Skeletal muscle tissue (tissue), 4 donors: Measurements from ENCODE around the gene KIF18A. TPM values are rescaled to one million over a fixed set of nuclear protein-coding genes. Genes with fewer than 3 reads are reported as not detected.
"Not testable (repeated sequence)": the region's sequence is repeated elsewhere in the genome, so short reads cannot be mapped to it uniquely, and the experiment has no call there.

Source experiments
- H3K27ac ChIP-seq: one replicate; pipeline ENCODE4 v1.7.0; 2013; ENCODE audit warnings: mild to moderate bottlenecking, low read depth, low read length, inconsistent platforms
- H3K27me3 ChIP-seq, 3 donors: one replicate each; pipeline ENCODE4 v1.7.0; 2013; ENCODE audit warnings: low read length in 3 of 3; ENCODE audit not compliant: control insufficient read depth in 3 of 3, insufficient read depth in 3 of 3
- H3K36me3 ChIP-seq, 3 donors: one replicate each; pipeline ENCODE4 v1.7.0; 2013; ENCODE audit warnings: low read length in 3 of 3; ENCODE audit not compliant: control insufficient read depth in 3 of 3, insufficient read depth in 3 of 3
- H3K4me1 ChIP-seq, 3 donors: one replicate each; pipeline ENCODE4 v1.7.0; 2013; ENCODE audit warnings: low read length in 3 of 3, mild to moderate bottlenecking in 3 of 3; ENCODE audit not compliant: control insufficient read depth in 3 of 3, insufficient read depth in 3 of 3
- H3K4me3 ChIP-seq, 3 donors: one replicate each; pipeline ENCODE4 v1.7.0; 2013; ENCODE audit warnings: low read length in 3 of 3
- H3K9ac ChIP-seq, 3 donors: one replicate each; pipeline ENCODE4 v1.7.0; 2013; ENCODE audit warnings: low read length in 3 of 3, mild to moderate bottlenecking in 3 of 3, moderate library complexity in 2 of 3, low read depth in 1 of 3
- H3K9me3 ChIP-seq, 3 donors: one replicate each; pipeline ENCODE4 v1.7.0; 2013; ENCODE audit warnings: low read length in 3 of 3; ENCODE audit not compliant: control insufficient read depth in 3 of 3
- total RNA-seq: library from RNA; depleted of rRNA; stranded (reverse); fragments of >200 nt; gene quantifications from one replicate; pipeline ENCODE4 v1.2.3, GENCODE V29; 2014
- donor health status: Osteomylitis.

KIF18A gene
- total RNA-seq, 1 donor from 2014 or later: 4.7 TPM

DNA sequence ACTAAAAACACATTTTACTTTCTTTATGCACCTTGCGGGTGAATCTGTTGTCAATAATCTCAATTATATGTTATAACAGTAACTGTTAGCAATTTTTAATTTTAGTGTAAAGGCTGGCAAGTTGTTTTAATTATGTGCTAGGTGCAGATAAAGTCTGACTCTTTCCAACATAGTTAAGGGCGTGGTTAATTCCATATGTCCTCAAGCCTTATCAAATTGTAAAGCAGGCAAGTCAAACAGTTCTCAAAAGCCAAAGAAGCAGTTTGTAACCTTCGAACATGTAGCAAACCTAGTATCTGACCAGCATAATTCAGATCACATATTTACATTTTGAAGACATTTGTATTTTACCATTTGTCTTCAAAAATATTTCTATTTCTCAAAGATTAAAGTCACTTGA, 29.4 kb upstream of the KIF18A start:
- H3K9me3 ChIP-seq: peaks cover 0 to 3% (median 3%) of the 10 kb centered on the region in 3 donors
- H3K4me3 ChIP-seq: no peak overlapping the region
- H3K27ac ChIP-seq: no peak overlapping the region
- H3K4me1 ChIP-seq: no peaks in the 10 kb centered on the region
- no peaks in the 10 kb centered on the region for H3K27me3 ChIP-seq
- H3K36me3 ChIP-seq: peaks cover 6 to 17% (median 9%) of the 10 kb centered on the region in 3 donors
- H3K9ac ChIP-seq: no peak overlapping the region

DNA sequence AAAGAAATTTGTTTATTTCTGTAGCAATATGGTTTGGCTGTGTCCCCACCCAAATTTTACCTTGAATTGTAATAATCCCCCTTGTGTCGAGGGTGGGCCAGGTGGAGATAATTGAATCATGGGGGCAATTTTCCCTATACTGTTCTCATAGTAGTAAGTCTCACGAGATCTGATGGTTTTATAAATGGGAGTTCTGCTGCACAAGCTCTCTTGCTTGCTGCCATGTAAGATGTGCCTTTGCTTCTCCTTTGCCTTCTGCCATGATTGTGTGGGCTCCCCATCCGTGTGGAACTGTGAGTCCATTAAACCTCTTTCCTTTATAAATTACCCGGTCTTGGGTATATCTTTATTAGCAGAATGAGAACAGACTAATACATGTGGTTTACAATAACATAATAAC, 28.2 kb upstream of the KIF18A start:
- peaks cover 6 to 19% (median 9%) of the 10 kb centered on the region in 3 donors for H3K36me3 ChIP-seq
- H3K27me3 ChIP-seq, H3K27ac ChIP-seq, H3K4me3 ChIP-seq, H3K4me1 ChIP-seq, H3K9me3 ChIP-seq, H3K9ac ChIP-seq: not testable (repeated sequence)

DNA sequence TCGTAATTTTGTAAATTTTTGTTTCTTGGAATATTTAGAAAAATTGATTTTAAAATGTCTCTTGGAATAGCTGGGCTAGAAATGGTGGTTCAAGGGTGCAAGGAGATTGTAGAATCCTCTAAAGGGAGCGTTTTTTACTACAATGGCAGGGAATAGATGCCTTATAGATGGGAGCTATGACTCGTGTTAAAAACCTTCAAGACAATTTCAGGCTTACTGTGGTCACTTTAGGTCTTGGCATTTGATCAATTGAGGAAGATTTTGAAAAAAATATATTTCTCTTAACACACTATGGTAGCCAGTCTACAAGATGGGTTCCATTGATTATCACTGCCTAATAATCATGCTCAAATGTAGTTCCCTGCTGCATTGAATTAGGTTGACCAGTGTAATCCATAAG, 25.2 kb upstream of the KIF18A start:
- H3K9ac ChIP-seq: no peak overlapping the region
- no peak overlapping the region for H3K27ac ChIP-seq
- H3K27me3 ChIP-seq: no peaks in the 10 kb centered on the region
- no peaks in the 10 kb centered on the region for H3K9me3 ChIP-seq
- H3K36me3 ChIP-seq: peaks cover 3 to 8% (median 3%) of the 10 kb centered on the region in 3 donors
- no peaks in the 10 kb centered on the region for H3K4me1 ChIP-seq
- no peak overlapping the region for H3K4me3 ChIP-seq

GRCh38 chr11:28132548-28132947, 24.6 kb upstream of the KIF18A start:
- H3K27ac ChIP-seq: no peak overlapping the region
- no peaks in the 10 kb centered on the region for H3K27me3 ChIP-seq
- no peak overlapping the region for H3K9ac ChIP-seq
- H3K4me3 ChIP-seq: no peak overlapping the region
- no peaks in the 10 kb centered on the region for H3K9me3 ChIP-seq
- H3K4me1 ChIP-seq: no peaks in the 10 kb centered on the region
- H3K36me3 ChIP-seq: peaks cover 3 to 8% (median 3%) of the 10 kb centered on the region in 3 donors

GRCh38 chr11:28123151-28123581, 15.2 kb upstream of the KIF18A start:
- Histone ChIP-seq H3K9me3 (no peaks in the 10 kb centered on the region), H3K36me3 (no peaks in the 10 kb centered on the region), H3K27me3 (no peaks in the 10 kb centered on the region), H3K4me3 (no peak overlapping the region), H3K27ac (no peak overlapping the region), H3K9ac (no peak overlapping the region), H3K4me1 (no peaks in the 10 kb centered on the region)

GRCh38 chr11:28117712-28118111, 9.8 kb upstream of the KIF18A start:
- no peak overlapping the region for H3K4me3 ChIP-seq
- H3K27me3 ChIP-seq: no peaks in the 10 kb centered on the region
- no peaks in the 10 kb centered on the region for H3K4me1 ChIP-seq
- H3K36me3 ChIP-seq: peaks cover 0 to 7% (median 6%) of the 10 kb centered on the region in 3 donors
- no peaks in the 10 kb centered on the region for H3K9me3 ChIP-seq
- no peak overlapping the region for H3K9ac ChIP-seq
- no peak overlapping the region for H3K27ac ChIP-seq

- Histone ChIP-seq H3K4me1 (peaks cover 6 to 10% (median 6%) of the 10 kb centered on the region in 3 donors), H3K27me3 (no peaks in the 10 kb centered on the region), H3K4me3 (no peak overlapping the region), H3K27ac (no peak overlapping the region), H3K36me3 (peaks cover 0 to 7% (median 6%) of the 10 kb centered on the region in 3 donors), H3K9me3 (no peaks in the 10 kb centered on the region), H3K9ac (no peak overlapping the region)
These were observed 6.8 kb upstream of the KIF18A start for GRCh38 chr11:28114731-28115130.

DNA sequence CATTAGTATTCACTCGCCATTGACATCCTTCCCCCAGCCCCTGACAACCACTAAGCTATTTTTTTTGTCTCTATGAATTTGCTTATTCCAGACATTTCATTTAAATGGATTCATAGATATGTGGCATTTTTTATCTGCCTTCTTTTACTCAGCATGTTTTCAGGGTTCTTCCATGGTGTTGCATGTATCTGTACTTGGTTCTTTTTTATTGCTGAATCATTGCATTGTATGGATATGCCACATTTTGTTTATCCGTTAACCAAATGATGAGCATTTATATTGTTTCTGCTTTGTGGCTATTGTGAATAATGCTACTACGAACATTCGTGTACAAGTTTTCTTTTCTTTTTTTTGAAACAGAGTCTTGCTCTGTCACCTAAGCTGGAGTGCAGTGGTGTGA, 6.2 kb upstream of the KIF18A start:
- H3K9me3 ChIP-seq: no peaks in the 10 kb centered on the region
- H3K4me3 ChIP-seq: no peak overlapping the region
- no peak overlapping the region for H3K9ac ChIP-seq
- peaks cover 7 to 12% (median 12%) of the 10 kb centered on the region in 3 donors for H3K4me1 ChIP-seq
- H3K36me3 ChIP-seq: peaks cover 0 to 7% (median 6%) of the 10 kb centered on the region in 3 donors
- H3K27ac ChIP-seq: no peak overlapping the region
- no peaks in the 10 kb centered on the region for H3K27me3 ChIP-seq

DNA sequence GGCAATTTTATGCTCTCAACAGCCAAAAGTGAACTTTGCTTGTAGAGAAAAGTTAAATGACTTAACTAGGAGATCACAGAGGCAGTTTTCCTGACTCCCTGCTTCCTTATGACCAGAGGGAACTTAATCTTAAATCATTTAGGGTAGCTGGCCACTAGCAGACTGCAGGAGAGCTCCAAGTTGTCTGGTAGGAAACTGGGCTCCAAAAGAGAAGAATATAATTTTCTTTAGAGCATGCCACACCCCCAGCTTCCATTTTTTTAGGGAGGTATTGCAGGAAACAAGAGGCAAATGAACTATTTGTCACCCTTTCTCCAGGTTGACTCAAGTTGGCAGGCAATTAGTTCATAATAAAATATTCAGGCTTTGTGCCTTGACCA, 2.9 kb upstream of the KIF18A start:
- peak overlapping the region; percentile 78 for H3K27ac ChIP-seq
- peak overlapping the region; percentile 72 to 89 (median 86) for H3K4me3 ChIP-seq
- H3K9me3 ChIP-seq: no peaks in the 10 kb centered on the region
- H3K4me1 ChIP-seq: peaks cover 16 to 24% (median 23%) of the 10 kb centered on the region in 3 donors
- H3K9ac ChIP-seq: peak overlapping the region; percentile 88 to 93 (median 89)
- H3K27me3 ChIP-seq: no peaks in the 10 kb centered on the region
- peaks cover 0 to 7% (median 3%) of the 10 kb centered on the region in 3 donors for H3K36me3 ChIP-seq

GRCh38 chr11:28110108-28110820, 2.3 kb upstream of the KIF18A start:
- Histone ChIP-seq H3K9ac (peak overlapping the region; percentile 88 to 93 (median 89)), H3K4me1 (peaks cover 16 to 24% (median 23%) of the 10 kb centered on the region in 3 donors), H3K9me3 (no peaks in the 10 kb centered on the region), H3K4me3 (peak overlapping the region; percentile 72 to 89 (median 86)), H3K27me3 (no peaks in the 10 kb centered on the region), H3K27ac (peak overlapping the region; percentile 78), H3K36me3 (peaks cover 0 to 7% (median 0%) of the 10 kb centered on the region in 3 donors)
